Measurements from ENCODE around the gene FFAR1.
"Not testable (repeated sequence)": the region's sequence is repeated elsewhere in the genome, so short reads cannot be mapped to it uniquely, and the experiment has no call there.

Gene FFAR1

GRCh38 chr19:35342430-35342829 lies 5.3 kb upstream of the FFAR1 start:
- no peak for DNase-seq (ENCODE audit: low spot score)

GRCh38 chr19:35344511-35345031 lies 3.1 kb upstream of the FFAR1 start:
- DNase-seq (ENCODE audit: low spot score), result no peak

GRCh38 chr19:35345671-35346111 lies 2.0 kb upstream of the FFAR1 start:
- no peak for DNase-seq (ENCODE audit: low spot score)

- DNase-seq (ENCODE audit: low spot score), result no peak
Observed at GRCh38 chr19:35346193-35347052, 1.3 kb upstream of the FFAR1 start.

- no peak for DNase-seq (ENCODE audit: low spot score)
Observed at GRCh38 chr19:35347930-35348298, 212 bp downstream of the FFAR1 start.

- no peak for DNase-seq (ENCODE audit: low spot score)
Observed at GRCh38 chr19:35348911-35349611, 1.4 kb downstream of the FFAR1 start.

GRCh38 chr19:35349614-35350521 lies 2.2 kb downstream of the FFAR1 start:
- DNase-seq (ENCODE audit: low spot score), result no peak

GRCh38 chr19:35350591-35350990 lies 2.9 kb downstream of the FFAR1 start:
- no peak for DNase-seq (ENCODE audit: low spot score)

GRCh38 chr19:35351411-35352176 lies 3.9 kb downstream of the FFAR1 start:
- DNase-seq (ENCODE audit: low spot score), result no peak

- DNase-seq (ENCODE audit: low spot score), result no peak
Observed at GRCh38 chr19:35352177-35352447, 4.4 kb downstream of the FFAR1 start.

- peak; percentile 98 for DNase-seq (ENCODE audit: low spot score)
Observed at GRCh38 chr19:35352448-35353304, 5.0 kb downstream of the FFAR1 start.

- no peak for DNase-seq (ENCODE audit: low spot score)
Observed at GRCh38 chr19:35353635-35354034, 5.9 kb downstream of the FFAR1 start.

GRCh38 chr19:35354898-35355297 lies 7.2 kb downstream of the FFAR1 start:
- DNase-seq (ENCODE audit: low spot score), result no peak

GRCh38 chr19:35355791-35356460 lies 8.2 kb downstream of the FFAR1 start:
- DNase-seq (ENCODE audit: low spot score), result no peak

- DNase-seq (ENCODE audit: low spot score), result no peak
Observed at GRCh38 chr19:35357867-35358573, 10.3 kb downstream of the FFAR1 start, which contains the start of gene FFAR3. FFAR3 (plus strand) TSS chr19:35358460; CDS start chr19:35358891, 431 bp downstream.

- not testable (repeated sequence) for DNase-seq (ENCODE audit: low spot score)
Observed at GRCh38 chr19:35358834-35359233, 11.1 kb downstream of the FFAR1 start.

GRCh38 chr19:35359395-35359794 lies 11.7 kb downstream of the FFAR1 start:
- not testable (repeated sequence) for DNase-seq (ENCODE audit: low spot score)

GRCh38 chr19:35360081-35360480 lies 12.4 kb downstream of the FFAR1 start:
- not testable (repeated sequence) for DNase-seq (ENCODE audit: low spot score)

GRCh38 chr19:35360880-35361420 lies 13.2 kb downstream of the FFAR1 start:
- no peak for DNase-seq (ENCODE audit: low spot score)
